Activated T-cell treated with anti-CD3 and anti-CD28 coated beads for 24 hours (primary cell): ENCODE data around the gene MFAP2.

Experiments
- DNase-seq: peaks from one replicate; pipeline ENCODE4 v3.0.0-alpha.2; 2020; ENCODE audit warnings: low read depth

MFAP2 gene, protein sequence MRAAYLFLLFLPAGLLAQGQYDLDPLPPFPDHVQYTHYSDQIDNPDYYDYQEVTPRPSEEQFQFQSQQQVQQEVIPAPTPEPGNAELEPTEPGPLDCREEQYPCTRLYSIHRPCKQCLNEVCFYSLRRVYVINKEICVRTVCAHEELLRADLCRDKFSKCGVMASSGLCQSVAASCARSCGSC

DNA sequence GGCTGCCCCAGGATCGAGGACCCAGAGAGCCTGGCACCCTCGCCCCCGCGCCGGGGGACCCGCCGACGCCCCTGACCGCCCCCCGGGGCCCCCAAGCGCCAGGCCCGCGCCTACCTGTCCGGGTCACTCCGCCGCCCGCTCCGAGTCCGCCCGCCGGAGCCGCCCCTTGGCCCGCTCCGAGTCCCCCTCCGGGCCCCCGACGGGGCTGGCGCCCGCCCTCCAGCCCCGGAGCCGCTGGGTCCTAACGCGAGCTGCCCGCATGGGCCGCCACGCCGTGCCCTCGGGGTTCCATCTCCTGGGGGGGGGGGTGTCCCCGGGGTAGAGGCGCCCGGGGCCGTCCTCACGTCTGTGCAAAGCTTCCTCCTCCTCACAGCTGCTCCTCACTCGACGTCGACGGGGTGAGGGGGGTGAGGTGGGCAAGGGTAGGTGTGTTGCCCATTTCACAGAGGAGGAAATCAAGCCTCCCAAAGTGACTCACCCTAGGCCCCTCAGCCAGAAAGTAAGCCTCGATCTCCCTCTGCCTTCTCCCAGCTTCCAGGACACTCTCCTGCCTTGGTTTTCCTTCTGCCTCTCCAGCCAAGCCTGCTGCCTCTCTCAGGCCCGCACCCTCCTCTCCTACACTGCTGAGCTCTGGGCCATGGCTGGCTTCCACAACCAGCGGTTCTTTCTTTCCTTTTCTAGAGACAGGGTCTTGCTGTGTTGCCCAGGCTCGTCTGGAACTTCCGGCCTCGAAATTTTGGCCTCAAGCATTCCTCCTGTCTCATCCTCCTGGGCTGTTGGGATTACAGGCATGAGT is at the start of gene MFAP2:
Gene MFAP2, minus strand, starts transcription at position 148 of the 796 bp plus-strand sequence. CDS start 2,347 bp downstream, outside the sequence.
- no peak for DNase-seq

DNA sequence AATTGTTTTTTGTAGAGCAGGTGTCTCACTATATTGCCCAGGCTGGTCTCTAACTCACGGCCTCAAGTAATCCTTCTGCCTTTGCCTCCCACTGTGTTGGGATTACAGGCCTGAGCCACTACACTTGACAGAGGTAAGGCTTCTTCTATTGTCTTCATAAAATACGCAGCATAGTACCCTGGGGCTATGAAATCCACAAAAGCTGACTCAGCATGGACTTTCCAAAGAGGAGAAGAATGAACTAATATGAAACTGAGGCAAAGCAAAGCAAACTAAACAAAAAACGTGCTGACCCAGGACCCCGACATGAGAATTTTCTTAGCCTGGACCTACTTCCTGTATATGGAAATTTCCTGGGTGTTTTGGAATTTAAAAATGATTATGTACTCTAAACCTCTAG is 49.8 kb upstream of the MFAP2 start:
- DNase-seq = no peak

DNA sequence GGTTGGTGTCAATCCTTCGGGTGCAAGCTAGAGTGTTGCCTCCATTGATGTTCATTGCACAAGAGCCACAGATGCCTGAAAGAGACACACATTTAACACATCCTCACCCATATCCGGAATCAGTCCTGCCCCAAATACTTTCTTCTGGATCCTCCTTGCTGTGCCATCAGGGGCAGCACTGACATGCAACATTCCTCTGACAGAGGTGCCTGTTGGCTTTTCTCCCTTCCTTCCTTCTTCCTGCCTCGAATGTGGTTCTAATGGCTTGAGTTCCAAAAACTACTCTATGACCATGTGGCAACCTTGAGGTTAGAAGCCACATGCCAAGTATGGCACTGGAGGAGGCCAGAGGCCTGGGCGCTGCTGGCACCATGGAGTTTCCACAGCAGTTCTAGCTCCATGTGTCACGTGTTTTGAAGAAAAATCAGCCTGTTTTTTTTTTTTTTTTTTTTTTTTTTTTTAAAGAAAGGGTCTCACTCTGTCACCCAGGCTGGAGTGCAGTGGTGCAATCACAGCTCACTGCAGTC is 48.3 kb upstream of the MFAP2 start:
- no peak for DNase-seq

DNA sequence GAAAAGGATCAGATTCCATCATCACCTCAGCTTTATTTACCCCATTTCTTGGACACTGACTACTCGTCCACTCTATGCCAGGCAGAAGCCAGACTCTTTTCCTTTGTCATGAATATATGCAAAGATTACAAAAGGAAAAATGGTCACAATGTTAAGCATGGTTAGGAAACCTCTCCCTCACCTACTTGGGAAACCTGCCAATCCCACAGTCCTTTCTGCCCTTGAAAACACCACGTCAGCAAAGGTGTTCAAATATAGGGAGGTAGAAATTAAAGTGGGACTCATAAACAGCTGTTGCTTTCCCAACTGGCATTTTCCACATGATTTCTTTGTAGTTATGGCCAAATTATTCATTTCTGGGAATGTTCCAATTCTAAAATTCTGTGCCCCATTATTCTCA is 47.5 kb upstream of the MFAP2 start:
- DNase-seq = no peak

DNA sequence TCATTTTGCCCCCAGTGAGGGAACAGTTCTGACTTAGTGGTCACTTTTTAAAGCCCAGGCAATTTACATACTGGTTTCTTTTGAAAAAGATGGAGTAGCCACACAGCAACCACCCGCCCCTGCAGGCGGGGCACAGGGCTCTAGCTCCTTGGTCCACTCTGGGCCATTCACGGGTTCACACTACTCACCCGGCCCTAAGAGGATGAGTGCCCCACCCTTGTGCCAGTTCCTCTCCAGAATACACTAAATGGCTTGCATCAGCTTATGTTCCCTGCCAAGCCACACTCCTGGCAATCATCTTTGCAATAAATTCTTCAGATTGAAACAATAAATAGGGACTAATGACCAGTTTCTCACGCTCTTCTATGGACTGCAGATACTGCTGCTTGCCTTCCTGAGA is 47.0 kb upstream of the MFAP2 start:
- DNase-seq = no peak

DNA sequence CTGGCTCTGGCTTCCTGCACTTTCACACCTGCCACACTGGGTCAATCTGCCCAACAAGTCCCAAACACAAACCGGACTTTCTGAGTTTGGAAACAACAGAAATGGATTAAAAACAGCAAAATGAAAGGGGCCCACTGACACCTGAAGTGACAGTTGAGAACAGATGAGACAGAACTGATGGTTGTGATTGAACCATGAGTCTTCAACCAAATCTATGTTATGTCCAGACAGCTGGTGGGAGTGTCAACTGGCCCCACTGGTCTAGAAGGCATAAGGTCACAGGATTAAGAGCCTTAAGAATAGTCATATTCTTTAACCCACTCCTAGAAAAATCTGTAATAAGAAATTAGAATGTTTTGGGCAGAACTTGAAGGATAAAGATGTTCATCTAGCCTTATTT is 44.3 kb upstream of the MFAP2 start:
- no peak for DNase-seq

DNA sequence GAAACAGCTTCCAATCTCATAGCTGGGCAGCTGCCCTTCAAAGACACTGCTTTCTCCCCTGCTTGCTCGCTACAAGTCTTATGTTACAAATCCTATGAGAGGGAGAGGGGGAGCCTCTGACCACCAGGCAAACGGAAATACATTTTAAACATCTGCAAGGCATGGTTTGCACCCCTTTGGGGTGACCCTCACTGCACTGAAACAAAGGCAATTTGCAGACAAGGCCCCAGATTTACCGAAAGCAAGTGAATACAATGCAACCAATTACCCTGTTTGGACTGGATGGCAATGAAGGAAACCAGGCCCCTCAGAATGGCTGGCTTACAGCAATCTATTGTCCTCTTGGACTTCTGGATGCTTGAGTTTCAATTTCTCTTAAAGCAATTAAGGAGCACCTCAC is 43.2 kb upstream of the MFAP2 start:
- no peak for DNase-seq

DNA sequence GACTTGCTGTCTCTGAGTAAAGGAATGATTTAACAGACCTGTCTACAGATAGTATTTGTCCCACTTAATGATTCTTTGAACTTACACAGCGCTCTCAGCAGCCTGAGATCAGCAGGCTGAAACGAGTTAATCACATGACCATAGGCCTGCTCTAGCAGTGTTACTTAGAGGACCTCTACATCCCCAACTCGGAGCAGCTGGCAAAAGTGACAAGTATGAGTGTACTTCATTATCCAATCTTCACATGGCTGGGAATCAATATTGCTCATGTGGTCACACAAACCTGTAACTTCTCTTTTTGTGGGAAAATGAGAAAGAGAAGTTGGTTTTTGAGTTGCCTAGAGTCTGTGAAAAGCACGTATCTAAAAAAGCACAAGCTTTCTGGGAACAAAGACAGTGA is 42.7 kb upstream of the MFAP2 start:
- DNase-seq = no peak

DNA sequence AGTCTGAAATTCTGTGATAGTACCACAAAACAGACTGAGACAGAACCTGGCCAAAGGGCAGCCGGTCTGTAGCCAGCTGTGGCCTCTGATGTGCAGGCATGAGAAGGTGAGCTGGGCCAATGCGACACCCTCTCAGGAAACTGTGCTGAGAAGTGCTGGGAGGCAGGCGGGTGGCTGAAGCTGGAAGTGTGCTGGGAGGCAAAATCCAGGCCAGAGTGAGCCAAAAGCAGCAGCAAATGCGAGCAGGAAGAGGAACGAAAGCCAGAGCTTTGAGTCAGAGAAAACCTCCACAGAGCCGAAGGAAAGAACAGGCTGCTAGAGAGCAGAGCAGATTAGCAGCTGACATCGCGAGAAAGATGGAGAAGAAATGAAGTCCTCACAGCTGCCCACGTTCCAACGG is 41.5 kb upstream of the MFAP2 start:
- no peak for DNase-seq

DNA sequence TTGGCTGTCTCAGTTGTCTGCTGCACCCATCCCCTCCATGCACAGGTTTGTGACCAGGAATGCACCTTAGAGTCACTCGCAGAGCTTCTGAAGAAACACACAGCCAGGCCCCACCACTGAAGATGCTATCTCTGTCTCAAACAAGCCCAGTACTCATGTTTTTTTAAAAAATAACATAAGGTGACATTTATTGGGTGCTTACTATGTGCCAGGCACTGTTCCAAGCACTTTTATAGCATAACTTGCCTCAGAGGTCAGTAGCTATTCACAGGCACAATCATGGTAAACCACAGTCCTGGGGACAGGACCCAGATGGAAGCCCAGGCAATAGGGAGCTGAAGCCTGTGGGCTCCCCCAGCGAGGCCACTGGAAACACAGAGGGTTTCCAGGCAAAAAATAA is 40.1 kb upstream of the MFAP2 start:
- no peak for DNase-seq

DNA sequence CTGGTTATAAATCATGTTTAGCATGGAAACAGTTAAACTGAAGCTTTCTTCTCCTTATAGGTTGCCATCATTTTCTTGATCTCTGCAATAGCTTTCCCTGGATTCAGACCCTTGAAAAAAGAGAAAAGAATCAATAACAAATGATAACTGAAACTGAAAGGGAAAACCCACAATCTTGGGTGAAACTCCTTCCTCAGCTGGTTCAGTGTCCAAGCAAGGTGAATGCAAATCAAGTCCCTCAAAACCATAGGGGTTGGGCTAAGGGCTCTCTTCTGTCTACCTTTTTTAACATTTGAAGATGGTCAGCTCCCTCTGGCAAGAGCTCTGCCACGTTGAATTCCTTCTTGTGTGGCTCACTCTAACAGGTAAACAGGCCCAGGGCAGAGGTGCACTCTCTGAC is 38.4 kb upstream of the MFAP2 start:
- DNase-seq = no peak

DNA sequence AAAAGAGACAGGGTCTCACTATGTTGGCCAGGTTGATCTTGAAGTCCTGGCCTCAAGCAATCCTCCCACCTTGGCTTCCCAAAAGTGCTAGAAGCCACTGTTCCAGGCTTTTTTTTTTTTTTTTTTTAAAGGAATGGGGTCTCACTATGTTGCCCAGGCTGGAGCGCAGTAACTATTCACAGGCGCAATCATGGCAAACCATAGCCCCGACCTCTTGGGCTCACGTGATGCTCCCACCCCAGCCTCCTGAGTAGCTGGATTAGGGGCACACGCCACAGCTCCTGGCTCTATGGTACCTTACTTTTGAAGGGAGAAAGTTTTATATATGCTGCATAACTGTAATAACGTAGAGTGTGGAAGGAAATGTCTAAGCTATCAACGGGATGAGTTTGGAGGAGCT is 37.0 kb upstream of the MFAP2 start:
- DNase-seq = no peak

DNA sequence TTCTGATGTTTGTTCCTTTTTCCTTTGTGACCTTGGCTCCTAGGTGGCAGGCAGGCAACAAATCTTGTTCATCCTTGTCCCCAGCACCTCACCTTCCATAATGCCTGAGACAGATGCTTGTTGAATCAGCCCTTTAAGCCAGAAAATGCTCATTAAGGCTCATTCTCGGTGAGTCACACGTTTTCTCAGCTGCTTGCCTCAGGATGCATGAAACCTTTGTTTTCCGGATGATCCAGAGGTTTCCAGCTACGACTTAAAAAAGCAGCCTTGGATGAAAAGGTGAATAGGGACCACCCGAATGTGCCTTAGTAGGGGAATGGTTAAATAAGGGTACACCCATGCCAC is 35.9 kb upstream of the MFAP2 start:
- DNase-seq = no peak

DNA sequence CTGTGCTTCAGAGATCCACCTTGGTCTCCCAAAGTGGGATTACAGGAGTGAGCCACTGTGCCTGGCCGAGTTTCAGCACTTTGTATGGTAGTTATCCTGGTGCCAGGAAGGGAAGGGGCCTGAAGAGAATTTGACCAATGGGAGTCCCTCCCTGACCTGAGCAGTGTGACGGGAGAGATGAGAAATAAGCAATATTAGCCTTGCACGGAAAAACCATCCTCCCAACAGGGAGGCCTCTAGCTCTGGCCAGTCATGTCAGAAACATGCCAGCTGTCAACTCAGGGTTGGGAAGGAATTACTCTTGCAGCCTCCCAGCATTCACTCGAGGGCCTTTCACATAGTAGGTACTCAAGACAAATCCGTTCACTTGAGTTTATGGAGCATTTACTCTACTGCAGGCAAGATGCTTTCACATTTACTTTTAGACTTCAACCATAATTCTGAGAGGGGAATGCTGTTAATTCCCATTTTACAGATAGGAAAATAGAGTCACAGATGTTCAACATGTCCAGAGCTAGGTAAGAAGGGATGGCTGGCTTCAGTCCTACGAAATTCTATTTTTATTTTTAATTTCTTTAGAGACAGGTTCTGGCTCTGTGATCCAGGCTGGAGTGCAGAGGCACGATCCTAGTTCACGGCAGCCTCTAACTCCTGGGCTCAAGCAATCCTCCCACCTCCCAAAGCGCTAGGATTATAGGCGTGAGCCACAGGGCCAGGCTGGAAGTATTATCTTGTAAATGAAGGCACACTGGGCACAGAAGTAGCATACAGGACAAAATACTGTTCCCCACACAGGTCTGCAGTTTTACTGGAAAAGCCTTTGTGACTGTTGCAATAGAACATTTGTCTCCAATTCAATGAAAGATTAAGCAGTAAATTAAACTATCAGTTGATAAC is 34.5 kb upstream of the MFAP2 start:
- DNase-seq = no peak

DNA sequence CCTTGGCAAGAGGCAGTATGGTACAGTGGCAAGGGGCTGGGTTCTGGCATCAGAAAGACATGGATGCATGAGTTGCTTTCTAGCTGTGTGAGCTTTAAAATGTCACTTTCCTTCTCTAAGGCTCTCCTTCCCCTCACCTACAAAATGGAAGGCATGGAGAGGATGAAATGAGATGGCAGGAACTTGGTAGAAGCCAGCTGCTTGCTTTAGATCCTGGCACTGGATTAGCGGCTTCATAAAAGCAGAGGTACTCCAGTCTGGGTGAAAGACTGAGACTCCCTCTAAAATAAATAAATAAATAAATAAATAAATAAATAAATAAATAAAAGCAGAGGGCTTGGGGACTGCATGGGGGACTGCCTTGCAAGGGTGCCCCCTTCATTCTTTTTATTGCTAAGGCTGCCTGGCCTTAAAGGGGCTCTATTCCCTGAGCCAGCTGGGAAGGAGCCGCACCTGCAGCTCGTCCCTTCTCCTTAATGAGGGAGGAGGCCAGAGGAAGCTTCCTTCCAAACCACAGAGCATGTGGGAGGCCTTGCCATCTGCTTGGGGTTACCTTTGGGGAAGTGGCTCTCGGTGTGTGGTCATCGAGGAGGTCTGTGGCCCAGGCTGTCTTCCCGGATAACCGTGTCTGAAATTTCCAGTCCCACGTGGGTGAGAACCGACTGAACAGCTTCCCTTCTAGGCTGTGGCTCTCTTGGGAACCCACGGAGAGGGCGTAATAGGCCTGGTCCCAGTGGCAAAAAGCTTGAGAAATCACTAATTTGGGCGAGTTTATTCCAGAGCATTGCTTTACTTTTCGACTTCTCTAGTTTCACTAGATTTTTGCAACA is 33.3 kb upstream of the MFAP2 start:
- DNase-seq = no peak

DNA sequence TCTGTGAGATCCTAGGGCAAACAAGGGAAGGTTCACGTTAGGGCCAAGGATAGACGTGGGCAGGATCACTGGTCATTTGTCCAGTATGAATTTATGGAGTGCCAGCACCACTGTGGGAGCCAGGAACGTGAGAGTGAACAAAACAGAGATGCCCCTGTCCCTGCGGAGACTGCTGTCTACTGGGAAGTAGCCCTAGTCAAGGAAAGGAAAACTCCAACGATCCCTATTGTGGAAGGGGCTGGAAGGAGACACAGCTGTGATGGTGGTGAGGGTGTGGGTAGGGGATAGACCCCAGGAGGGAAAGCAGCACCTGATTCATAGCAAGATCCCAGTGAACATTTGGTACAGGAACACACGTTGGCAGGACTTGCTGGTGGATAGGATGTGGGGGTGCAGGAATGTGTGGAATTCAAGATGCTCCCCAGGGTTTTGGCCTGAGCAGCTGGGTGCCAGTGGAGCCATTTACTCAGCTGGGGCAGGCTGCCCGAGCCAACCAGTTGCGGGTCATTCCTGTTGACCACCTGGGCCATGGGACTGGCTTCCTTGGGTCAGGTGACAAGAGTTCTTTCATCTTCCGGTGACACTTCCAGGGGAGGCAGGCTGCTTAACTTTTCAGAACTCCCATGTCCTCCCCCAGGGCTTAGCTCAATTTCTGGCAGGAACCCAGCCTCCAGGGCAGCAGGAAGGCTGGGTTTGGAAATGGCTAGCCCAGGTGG is 32.5 kb upstream of the MFAP2 start:
- DNase-seq = no peak

DNA sequence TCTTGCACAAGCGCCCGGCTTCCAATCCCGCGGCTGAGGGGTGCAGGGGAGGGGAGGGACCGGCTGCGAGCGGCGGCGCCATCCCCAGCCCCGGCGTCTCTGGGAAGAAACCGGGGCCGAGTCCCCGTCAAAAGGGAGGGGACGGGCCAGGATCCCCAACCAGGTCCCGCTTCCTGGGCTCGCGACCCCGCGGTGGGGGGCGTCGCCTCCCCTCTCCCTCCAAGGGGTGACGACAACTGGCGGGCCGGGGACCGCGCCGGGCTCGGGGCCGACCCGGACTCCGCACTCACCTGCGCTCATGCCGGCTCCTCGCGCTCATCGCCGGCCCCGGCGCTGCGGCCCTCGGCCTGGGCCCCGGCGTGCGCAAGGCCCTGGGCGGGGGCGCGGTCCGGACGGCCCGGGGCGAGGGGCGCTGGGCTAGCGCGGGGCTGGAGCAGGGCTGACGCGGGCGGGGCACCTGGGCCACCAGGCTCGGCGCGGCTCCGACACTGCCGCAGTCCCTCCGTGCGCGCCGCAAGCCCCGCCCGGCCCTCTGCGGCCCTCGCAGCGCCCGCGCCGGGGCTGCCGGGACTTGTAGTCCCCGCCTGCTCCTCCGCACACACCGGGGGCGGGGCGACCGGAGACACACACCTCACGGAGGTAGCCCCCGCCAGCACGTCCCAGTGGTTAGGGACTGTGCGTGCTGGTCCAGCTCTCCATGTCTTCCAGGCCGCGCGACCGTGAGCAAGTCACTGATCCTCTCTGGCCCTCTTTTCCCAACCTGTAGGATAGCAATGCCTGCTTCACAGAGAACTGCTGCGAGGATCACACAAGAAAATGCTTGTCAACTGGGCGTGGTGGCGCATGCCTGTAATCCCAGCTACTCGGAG is 31.3 kb upstream of the MFAP2 start, which contains the start of gene ATP13A2:
Gene ATP13A2, minus strand, starts transcription at position 490 of the 869 bp plus-strand sequence. Its CDS starts 190 bp downstream, at position 300.
- DNase-seq = peak; percentile 70

DNA sequence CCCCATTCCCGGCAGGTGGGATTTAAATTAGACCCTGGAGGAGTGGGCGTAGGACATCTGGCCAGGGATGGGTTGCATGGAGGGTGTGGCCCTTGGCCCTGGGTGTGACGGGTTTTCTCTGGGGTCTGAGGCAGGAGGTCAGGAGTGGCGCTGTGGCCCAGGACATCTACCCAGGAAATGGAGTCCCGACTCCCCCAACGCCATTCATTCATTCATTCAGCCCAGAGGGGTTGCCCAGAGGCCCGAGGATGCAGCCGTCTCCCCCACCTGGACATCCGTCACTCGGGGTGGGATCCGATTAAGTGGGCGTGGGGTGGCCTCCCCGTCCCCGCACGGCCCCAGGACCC is 30.6 kb upstream of the MFAP2 start:
- no peak for DNase-seq

DNA sequence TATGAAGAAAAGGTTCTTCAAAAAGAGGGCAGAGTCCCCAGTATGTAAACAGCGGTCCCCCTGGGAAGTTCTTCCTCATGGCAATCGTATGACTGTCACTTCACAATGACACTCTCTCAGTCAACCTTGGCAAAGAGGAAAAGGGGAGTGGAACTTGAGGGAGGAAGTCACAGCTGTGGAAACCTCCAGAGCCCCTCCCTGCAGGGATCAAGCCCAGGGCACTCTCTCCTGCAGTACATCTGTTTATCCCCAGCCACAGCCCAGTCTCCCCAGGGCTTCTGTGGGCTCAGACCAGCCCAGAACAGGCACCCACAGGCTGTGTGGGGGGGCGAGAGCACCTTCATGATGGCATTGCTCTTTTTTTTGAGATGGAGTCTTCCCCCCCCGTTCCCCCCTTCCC is 29.3 kb upstream of the MFAP2 start:
- DNase-seq = no peak

DNA sequence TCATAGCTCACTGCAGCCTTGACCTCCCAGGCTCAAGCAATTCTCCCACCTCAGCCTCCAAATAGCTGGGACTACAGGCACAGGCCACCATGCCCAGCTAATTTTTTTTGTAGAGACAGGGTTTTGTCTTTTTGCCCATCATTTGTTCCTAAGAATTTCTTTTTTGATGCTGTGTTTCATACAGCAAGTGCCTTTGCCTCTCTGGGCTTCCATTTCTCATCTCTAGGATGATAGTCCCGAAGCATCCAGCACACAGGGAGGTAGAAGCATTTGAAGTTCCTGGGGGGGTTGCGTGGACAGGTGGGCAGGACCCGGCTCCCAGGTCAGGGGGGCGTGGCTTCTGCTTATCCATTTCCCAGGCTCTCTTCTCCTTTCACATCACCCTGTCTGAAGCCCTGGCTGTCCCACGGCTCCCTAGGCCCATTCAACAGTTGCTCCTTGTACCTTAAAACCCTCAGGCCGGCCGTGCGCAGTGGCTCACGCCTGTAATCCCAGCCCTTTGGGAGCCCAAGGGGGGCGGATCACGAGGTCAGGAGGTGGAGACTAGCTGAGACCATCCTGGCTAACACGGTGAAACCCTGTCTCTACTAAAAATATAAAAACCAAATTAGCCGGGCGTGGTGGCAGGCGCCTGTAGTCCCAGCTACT is 27.9 kb upstream of the MFAP2 start:
- no peak for DNase-seq
